Measurements from ENCODE around the gene ALDH5A1. TPM values are rescaled to one million over a fixed set of nuclear protein-coding genes. Genes with fewer than 3 reads are reported as not detected.

ALDH5A1 gene
- 31.2 TPM for total RNA-seq
- long read RNA-seq, full-length matches to known transcripts, result 26 of 50 reads
- long read RNA-seq, partial matches to known transcripts, result 6 of 50 reads
- long read RNA-seq, other reads (novel, unspliced or antisense), result 18 of 50 reads

- peak; percentile 94 for ATAC-seq
- peak; percentile 84 for DNase-seq
- intact Hi-C loops (cut with micrococcal nuclease), result no loop called here
These were observed at the start of gene ALDH5A1 for GRCh38 chr6:24494821-24495795. ALDH5A1 (plus strand) TSS chr6:24494969; CDS start chr6:24494997, 28 bp downstream.

- DNase-seq, result no peak
- no peak for ATAC-seq
- intact Hi-C loops (cut with micrococcal nuclease), result no loop called here
These were observed 49.1 kb upstream of the ALDH5A1 start for GRCh38 chr6:24445704-24446103.

GRCh38 chr6:24446670-24447069, 48.1 kb upstream of the ALDH5A1 start:
- no peak for DNase-seq
- no peak for ATAC-seq
- intact Hi-C loops (cut with micrococcal nuclease), result no loop called here

- no peak for ATAC-seq
- DNase-seq, result no peak
- intact Hi-C loops (cut with micrococcal nuclease), result no loop called here
These were observed 46.4 kb upstream of the ALDH5A1 start for GRCh38 chr6:24448396-24448795.

- DNase-seq (no peak), ATAC-seq (no peak)
- intact Hi-C loops (cut with micrococcal nuclease), result no loop called here
These were observed 45.8 kb upstream of the ALDH5A1 start for GRCh38 chr6:24448828-24449525.

GRCh38 chr6:24451581-24452388, 43.0 kb upstream of the ALDH5A1 start:
- DNase-seq, result no peak
- intact Hi-C loops (cut with micrococcal nuclease), result no loop called here
- ATAC-seq, result no peak

- no peak for ATAC-seq
- no peak for DNase-seq
- intact Hi-C loops (cut with micrococcal nuclease), result no loop called here
These were observed 40.8 kb upstream of the ALDH5A1 start for GRCh38 chr6:24453921-24454320.

GRCh38 chr6:24454452-24454851, 40.3 kb upstream of the ALDH5A1 start:
- DNase-seq (no peak), ATAC-seq (no peak)
- intact Hi-C loops (cut with micrococcal nuclease), result no loop called here

GRCh38 chr6:24455061-24455460, 39.7 kb upstream of the ALDH5A1 start:
- no peak for DNase-seq
- intact Hi-C loops (cut with micrococcal nuclease), result no loop called here
- ATAC-seq, result no peak

GRCh38 chr6:24458134-24458533, 36.6 kb upstream of the ALDH5A1 start:
- ATAC-seq (no peak), DNase-seq (no peak)
- intact Hi-C loops (cut with micrococcal nuclease), result no loop called here

GRCh38 chr6:24458941-24459340, 35.8 kb upstream of the ALDH5A1 start:
- intact Hi-C loops (cut with micrococcal nuclease), result no loop called here
- ATAC-seq, result no peak

GRCh38 chr6:24460966-24461365, 33.8 kb upstream of the ALDH5A1 start:
- intact Hi-C loops (cut with micrococcal nuclease), result no loop called here
- ATAC-seq (no peak), DNase-seq (no peak)

More at GRCh38 chr6:24458941-24459340, 35.8 kb upstream of the ALDH5A1 start:
- no peak for DNase-seq

- DNase-seq (no peak), ATAC-seq (no peak)
- intact Hi-C loops (cut with micrococcal nuclease), result no loop called here
These were observed 30.3 kb upstream of the ALDH5A1 start for GRCh38 chr6:24464253-24465038.

GRCh38 chr6:24469811-24470210, 25.0 kb upstream of the ALDH5A1 start:
- no peak for DNase-seq
- intact Hi-C loops (cut with micrococcal nuclease), result no loop called here
- ATAC-seq, result no peak

GRCh38 chr6:24472181-24472580, 22.6 kb upstream of the ALDH5A1 start:
- intact Hi-C loops (cut with micrococcal nuclease), result no loop called here
- no peak for DNase-seq
- no peak for ATAC-seq

GRCh38 chr6:24476631-24477030, 18.1 kb upstream of the ALDH5A1 start:
- DNase-seq (no peak), ATAC-seq (no peak)
- intact Hi-C loops (cut with micrococcal nuclease), result no loop called here

- intact Hi-C loops (cut with micrococcal nuclease), result no loop called here
- no peak for DNase-seq
- no peak for ATAC-seq
These were observed 17.7 kb upstream of the ALDH5A1 start for GRCh38 chr6:24477070-24477469.

GRCh38 chr6:24478903-24479302, 15.9 kb upstream of the ALDH5A1 start:
- DNase-seq, result no peak

GRCh38 chr6:24480705-24481104, 14.1 kb upstream of the ALDH5A1 start:
- no peak for ATAC-seq
- intact Hi-C loops (cut with micrococcal nuclease), result no loop called here
- no peak for DNase-seq

More at GRCh38 chr6:24478903-24479302, 15.9 kb upstream of the ALDH5A1 start:
- no peak for ATAC-seq
- intact Hi-C loops (cut with micrococcal nuclease), result no loop called here

Data from left ventricle myocardium superior (tissue), 1 donor.